DMS53 treated with DMSO at 0.1 percent for 48 hours (cell line): ENCODE results near the gene SEMA3G.

Experiments used
- DNase-seq: peaks from one replicate; lab custom pipeline; 2025; ENCODE audit not compliant: unreplicated experiment; lab: John Stamatoyannopoulos, UW

The SEMA3G gene

DNA sequence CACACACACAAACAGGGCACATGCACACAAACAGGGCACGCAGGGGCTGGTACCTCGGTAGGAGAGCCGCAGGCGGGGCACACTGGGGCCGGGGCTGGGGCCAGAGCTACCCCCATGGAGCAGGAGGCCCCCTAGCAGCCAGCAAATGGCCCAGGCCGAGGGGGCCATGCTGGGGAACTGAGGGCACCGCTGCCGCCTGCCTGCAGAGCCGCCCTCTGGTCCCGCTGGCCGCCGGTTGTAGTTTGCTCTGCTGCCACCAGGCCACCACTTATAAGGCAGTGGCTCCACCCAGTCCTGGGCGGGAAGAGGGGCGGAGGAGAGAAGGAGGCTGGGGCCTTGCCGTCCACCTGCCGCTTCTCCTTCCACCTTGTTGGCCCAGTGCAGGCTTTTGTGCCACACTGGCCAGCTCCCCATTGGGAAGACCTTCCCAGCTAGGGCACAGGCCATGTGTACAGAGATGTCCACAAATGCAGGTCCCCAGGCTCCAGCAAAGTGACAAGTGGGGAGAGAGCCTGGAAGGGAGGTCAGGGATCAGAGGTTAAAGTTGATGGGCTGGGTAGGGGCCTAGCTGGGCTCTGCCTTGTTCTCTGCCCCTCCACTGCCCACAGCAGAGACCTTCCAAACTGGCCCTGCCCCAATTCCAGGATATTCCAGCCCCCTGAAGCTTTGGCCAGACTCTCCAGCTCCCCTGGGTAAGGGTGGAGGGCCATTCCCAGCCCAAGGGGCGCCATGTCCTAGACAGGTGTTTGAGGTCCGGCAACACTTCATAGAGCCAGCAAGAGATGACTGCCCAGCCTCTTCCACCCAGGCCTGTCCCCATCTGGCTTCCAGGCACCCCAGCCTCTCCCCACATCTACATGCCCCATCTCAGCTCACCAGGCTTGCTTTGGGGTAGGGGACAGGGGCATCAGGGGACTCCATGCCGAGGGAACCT, at the start of gene SEMA3G:
Gene SEMA3G (minus strand): TSS at position 244 of the 934 bp plus-strand sequence. CDS start 76 bp downstream, at position 168.
- DNase-seq: peak; percentile 48

GRCh38 chr3:52494445-52494844, 49.5 kb upstream of the SEMA3G start:
- no peak for DNase-seq

DNA sequence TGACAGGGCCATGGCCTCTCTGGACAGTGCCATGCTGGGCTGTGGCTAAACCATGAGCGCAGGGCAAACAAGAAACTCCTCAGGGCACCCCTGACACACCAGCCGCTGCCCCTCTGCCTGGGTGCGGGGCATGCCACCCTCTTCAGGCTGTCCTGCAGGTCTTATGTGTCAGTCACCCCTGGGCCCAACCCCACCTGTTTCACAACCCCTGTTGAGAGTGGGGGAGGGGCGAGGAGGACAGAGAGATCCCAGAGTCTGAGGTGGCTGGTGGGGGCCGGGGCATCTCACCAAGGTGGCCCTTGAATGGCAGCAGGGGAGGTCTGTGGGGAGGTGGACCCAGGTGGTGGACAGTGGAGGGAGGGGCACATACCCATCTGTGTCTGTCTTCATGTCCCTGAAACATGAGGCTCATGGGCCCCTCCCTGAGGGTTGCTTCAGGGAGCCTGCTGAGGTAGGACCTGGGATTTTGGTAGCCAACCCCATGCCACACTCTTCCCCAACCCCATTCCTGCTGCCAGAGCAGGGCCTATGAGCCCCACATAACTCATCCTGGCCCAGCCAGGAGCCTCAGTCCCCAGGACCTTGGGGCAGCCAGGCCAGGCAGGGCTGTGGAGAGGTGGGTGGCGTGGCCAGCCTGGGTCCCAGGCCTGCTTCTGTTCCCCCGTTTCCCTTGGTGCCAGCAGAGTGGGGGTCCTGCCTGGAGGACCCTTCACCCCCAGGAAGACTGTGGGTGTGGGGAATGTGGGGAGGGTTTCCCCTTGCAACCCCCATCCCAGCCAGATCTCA, 48.5 kb upstream of the SEMA3G start:
- DNase-seq: no peak

- DNase-seq: no peak
Observed at GRCh38 chr3:52492059-52492458, 47.2 kb upstream of the SEMA3G start.

DNA sequence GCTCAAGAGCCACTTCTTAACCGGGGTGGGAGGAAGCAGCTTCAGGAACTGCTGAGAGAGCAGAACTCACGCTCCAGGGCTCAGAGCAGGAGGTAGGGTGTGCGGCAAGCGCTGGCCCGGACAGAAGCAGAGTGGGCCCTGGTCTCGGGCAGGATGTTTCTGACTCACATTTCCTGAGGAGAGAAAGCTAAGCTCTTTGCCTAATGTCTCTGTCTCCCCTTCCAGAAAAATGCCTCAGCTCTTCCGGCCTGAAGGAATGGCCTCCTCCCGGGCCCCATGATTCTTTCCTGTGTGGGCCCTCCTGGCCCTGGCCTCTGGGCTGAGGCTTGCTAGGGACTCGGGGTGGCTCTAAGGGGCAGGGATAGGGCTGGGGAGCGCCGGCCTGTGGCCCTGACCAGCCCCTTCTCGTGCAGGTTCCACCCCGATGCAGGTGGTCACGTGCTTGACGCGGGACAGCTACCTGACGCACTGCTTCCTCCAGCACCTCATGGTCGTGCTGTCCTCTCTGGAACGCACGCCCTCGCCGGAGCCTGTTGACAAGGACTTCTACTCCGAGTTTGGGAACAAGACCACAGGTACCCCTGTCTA, 46.1 kb upstream of the SEMA3G start:
- no peak for DNase-seq

- no peak for DNase-seq
Observed at GRCh38 chr3:52490035-52490938, 45.4 kb upstream of the SEMA3G start.

DNA sequence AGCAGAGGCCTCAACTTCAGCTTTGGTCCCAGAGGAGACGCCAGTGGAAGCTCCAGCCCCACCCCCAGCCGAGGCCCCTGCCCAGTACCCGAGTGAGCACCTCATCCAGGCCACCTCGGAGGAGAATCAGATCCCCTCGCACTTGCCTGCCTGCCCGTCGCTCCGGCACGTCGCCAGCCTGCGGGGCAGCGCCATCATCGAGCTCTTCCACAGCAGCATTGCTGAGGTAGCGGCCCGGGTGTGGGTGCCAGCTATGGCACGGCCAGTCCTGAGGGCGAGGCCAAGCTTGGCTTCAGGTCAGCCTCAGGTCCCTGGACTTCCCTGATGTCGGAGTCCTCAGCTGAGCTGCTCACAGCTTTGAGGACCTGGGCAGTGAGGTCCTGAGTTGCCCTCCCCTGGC, 44.5 kb upstream of the SEMA3G start:
- DNase-seq: no peak

DNA sequence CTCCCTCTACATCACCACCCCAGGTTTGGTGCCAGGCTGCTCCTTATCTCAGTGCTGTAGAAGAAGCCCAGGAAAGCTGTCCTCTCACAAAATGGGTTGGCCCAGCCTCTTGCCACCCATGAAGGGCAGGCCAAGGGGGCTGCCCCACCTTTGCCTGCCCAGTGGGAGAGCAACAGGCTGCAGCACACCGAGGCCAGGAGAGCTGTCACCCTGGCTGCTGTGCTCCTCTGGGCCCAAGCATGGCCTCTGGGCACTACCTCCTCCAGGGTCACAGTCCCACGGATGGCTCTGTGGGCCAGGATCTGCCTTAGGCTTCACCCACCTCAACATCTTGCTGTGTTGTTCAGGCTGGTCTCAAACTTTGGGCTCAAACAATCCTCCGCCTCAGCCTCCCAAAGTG, 43.8 kb upstream of the SEMA3G start:
- no peak for DNase-seq

DNA sequence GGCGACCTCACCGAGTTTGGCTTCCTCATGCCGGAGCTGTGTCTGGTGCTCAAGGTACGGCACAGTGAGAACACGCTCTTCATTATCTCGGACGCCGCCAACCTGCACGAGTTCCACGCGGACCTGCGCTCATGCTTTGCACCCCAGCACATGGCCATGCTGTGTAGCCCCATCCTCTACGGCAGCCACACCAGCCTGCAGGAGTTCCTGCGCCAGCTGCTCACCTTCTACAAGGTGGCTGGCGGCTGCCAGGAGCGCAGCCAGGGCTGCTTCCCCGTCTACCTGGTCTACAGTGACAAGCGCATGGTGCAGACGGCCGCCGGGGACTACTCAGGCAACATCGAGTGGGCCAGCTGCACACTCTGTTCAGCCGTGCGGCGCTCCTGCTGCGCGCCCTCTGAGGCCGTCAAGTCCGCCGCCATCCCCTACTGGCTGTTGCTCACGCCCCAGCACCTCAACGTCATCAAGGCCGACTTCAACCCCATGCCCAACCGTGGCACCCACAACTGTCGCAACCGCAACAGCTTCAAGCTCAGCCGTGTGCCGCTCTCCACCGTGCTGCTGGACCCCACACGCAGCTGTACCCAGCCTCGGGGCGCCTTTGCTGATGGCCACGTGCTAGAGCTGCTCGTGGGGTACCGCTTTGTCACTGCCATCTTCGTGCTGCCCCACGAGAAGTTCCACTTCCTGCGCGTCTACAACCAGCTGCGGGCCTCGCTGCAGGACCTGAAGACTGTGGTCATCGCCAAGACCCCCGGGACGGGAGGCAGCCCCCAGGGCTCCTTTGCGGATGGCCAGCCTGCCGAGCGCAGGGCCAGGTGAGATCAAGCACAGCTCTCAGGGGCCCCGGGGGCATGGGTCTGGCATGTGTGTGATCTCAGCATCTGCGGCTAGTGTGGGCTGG, 43.1 kb upstream of the SEMA3G start:
- DNase-seq: no peak

- no peak for DNase-seq
Observed at GRCh38 chr3:52487050-52487787, 42.3 kb upstream of the SEMA3G start.

DNA sequence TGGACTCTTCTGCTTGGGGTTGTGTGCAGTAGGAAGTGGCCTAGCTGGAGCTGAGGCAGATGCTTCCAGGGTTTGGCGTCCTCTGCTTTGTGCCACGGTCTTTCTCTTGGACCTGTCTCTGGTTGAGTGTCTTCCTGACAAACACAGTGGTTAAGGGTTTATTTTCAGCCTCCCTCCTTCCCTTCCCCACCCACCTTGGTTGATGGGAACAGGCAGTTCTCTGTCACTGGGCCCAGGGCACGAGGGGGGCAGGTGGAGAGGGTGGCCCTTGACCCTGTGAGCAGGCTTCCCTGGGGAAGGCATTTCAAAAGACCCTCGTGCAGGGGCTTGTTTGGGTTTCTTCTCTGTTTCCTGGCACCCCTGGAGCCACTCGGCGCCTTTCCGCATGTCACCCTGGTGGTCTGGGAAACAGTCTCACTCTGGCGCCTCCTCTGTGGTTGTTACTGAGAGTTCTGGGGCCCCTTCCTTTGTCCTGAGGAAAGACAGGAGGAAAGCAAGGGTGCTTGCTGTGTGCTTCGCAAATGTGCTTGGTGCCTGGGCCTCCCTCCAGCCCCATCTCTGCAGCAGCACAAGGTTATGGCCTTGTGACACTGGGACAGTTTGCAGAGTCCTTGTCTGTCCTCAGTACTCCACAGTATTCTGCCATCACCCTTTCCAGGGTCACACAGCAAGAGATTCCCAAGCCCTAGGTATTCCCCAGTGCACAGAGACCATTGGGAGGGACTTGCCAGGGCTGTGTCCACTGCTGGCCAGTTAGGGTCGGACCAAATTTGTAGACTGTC, 40.0 kb upstream of the SEMA3G start:
- no peak for DNase-seq

DNA sequence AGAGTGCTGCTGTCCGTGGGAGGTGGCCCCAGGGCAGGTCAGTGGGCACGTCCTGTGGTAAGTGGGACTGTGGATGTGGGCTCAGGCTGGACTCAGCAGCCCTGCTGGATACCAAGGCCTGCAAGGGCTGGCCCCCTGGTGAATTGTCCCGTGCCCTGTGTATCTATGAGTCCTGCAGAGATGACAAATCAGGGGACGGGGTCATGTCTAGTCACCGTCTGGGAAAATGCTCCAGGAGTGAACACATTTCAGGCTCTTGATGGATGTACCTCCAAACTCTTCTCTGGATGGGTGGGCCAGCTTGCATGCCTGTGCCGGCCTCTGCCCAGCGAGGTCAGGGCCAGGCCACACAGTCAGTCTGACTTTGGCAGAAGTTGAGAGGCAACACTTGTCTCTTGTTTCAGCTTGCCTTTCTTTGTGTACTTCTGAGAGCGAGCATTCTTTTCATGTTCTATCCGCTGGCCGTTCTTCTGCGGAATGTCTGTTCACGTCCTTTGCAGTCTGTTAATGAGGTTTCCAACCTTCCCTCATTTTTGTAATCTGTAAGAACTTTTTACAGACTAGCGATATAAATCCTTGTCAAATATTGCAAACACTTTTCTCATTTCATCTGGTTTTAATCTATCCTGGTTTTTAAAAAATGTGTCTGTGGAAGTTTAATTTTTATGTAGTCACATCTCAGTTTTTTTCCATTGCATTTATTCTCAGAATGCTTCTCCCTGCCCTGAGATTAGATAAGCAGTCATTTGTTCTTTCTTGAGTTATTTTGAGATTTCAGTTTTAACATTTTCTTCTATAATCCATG, 38.9 kb upstream of the SEMA3G start:
- DNase-seq: no peak

DNA sequence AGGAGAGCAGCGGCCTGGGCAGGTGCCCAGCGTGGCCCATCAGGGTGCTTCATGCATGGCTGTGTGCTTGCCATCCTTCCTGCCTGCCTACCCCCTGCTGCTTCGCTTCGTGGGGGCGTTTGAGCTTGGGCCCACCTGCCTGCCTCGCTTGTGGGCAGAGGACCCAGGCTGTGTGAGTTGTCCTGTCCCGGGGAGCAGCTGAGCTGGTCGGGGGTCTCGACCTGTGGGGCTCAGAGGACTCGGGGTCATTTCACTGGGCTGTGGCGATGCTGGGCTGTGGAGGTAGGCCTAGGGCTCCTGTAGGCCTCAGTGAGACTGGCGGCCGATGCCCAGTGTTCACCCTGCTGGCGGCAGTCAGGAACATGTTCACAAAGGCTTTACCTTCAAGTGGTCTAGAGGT, 38.2 kb upstream of the SEMA3G start:
- DNase-seq: no peak

GRCh38 chr3:52481819-52482521, 37.1 kb upstream of the SEMA3G start:
- DNase-seq: no peak

DNA sequence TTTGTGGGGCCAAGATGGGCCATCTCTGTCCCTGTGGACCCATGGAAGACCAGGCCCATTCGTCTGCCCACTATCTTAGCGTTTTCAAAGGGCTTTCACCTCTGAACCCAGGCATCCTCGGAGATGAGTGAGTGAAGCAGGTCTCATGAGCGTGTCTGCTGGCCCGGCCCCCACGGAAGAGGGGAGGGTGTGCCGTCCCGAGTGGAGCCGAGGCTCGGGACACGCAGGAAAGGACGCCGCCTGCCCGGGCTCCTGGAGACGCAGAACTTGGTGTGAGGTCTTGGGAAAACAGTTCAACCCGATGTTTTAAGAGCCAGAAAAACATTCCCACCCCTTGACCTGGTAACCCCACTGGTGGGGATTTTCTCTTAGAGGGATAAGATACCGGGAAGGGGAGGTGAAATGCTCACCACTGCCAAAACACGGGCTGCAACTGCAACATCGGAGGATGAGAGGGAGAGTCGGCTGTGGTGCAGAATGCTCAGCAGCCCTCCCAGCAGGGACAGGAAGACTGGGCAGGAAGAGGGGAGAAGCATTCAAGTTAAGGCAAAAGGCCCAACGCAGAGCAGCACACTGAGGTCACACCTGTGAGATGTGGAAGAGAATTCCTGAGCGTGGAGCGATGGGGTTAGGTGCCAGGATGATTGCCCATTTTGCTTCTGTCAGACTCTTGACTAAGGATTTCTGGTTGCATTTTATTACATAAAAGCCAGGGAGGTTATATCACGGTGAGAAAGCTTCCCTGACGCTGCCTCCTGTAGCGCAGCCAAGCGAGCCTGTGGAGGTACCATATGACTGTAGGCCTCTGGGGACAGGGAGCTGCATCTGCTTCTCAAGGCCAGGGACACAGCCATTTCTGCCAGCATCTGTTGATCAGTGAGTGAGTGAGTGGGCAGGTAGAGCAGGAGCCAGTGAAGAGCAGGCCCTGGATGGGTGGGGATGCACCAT, 36.1 kb upstream of the SEMA3G start:
- no peak for DNase-seq
